OCI-M2 (cell line): ENCODE data around the gene CDCA4.

Experiments
- DNase-seq: peaks from one replicate; lab custom pipeline; 2025; ENCODE audit not compliant: unreplicated experiment; lab: John Stamatoyannopoulos, UW

Gene CDCA4

GRCh38 chr14:105015242-105015641, 5.6 kb downstream of the CDCA4 start:
- DNase-seq = no peak

- DNase-seq = no peak
These were observed 6.3 kb downstream of the CDCA4 start for GRCh38 chr14:105014631-105015030.

- no peak for DNase-seq
These were observed 6.9 kb downstream of the CDCA4 start for GRCh38 chr14:105014032-105014431.

- DNase-seq = no peak
These were observed 7.6 kb downstream of the CDCA4 start for GRCh38 chr14:105013150-105013785.

- no peak for DNase-seq
These were observed 8.5 kb downstream of the CDCA4 start for GRCh38 chr14:105012171-105012985.

GRCh38 chr14:105011312-105011990, 9.4 kb downstream of the CDCA4 start:
- DNase-seq = no peak

- no peak for DNase-seq
These were observed 10.0 kb downstream of the CDCA4 start for GRCh38 chr14:105010891-105011291.

- no peak for DNase-seq
These were observed 10.8 kb downstream of the CDCA4 start for GRCh38 chr14:105010106-105010505.

GRCh38 chr14:105007593-105008264, 13.2 kb downstream of the CDCA4 start:
- DNase-seq = no peak

- no peak for DNase-seq
These were observed 13.9 kb downstream of the CDCA4 start for GRCh38 chr14:105006831-105007592.

GRCh38 chr14:105005929-105006830, 14.7 kb downstream of the CDCA4 start:
- DNase-seq = no peak

GRCh38 chr14:105005329-105005928, 15.5 kb downstream of the CDCA4 start:
- no peak for DNase-seq

- DNase-seq = no peak
These were observed 21.5 kb downstream of the CDCA4 start for GRCh38 chr14:104999361-104999760.

- DNase-seq = no peak
These were observed 22.1 kb downstream of the CDCA4 start for GRCh38 chr14:104998801-104999200.

GRCh38 chr14:104996483-104996882, 24.4 kb downstream of the CDCA4 start:
- no peak for DNase-seq

- DNase-seq = no peak
These were observed 24.9 kb downstream of the CDCA4 start for GRCh38 chr14:104996032-104996431.

- no peak for DNase-seq
These were observed 25.9 kb downstream of the CDCA4 start for GRCh38 chr14:104994978-104995377.

- DNase-seq = no peak
These were observed 26.9 kb downstream of the CDCA4 start for GRCh38 chr14:104993808-104994591.
